Activated T-cell treated with anti-CD3 and anti-CD28 coated beads, Interleukin-2, amount 50 U/mL, for 72 hours (primary cell): ENCODE results near the gene OR6Q1. TPM values are rescaled to one million over a fixed set of nuclear protein-coding genes. Genes with fewer than 3 reads are reported as not detected.
"Not testable (repeated sequence)": the region's sequence is repeated elsewhere in the genome, so short reads cannot be mapped to it uniquely, and the experiment has no call there.

ENCODE experiments used
- ATAC-seq, 2 donors: fragments of 150-1000 bp; cut with Tn5 transposase; replicated peaks in 1 of 2; 2 replicates each; pipeline ENCODE4 v1.10.0; 2021; ENCODE audit warnings: moderate library complexity in 2 of 2, mild to moderate bottlenecking in 1 of 2
- DNase-seq, 2 donors: peaks; one replicate each; pipeline ENCODE4 v3.0.0; 2021 to 2022; ENCODE audit warnings: mixed read lengths in 1 of 2
- H3K27ac Mint-ChIP-seq: one replicate; pipeline ENCODE4 v1.8.0; 2022; ENCODE audit warnings: mild to moderate bottlenecking, moderate library complexity, mixed read lengths
- H3K27me3 Mint-ChIP-seq: one replicate; pipeline ENCODE4 v1.8.0; 2022; ENCODE audit warnings: low read depth, mixed read lengths
- H3K36me3 Mint-ChIP-seq, 2 donors: one replicate each; pipeline ENCODE4 v1.8.0; 2022; ENCODE audit warnings: mixed read lengths in 2 of 2, mild to moderate bottlenecking in 1 of 2; ENCODE audit not compliant: insufficient read depth in 2 of 2
- H3K4me1 Mint-ChIP-seq: one replicate; pipeline ENCODE4 v1.8.0; 2022; ENCODE audit warnings: low read depth, mixed read lengths
- H3K4me3 Mint-ChIP-seq, 2 donors: one replicate each; pipeline ENCODE4 v1.8.0; 2022; ENCODE audit warnings: mild to moderate bottlenecking in 2 of 2, mixed read lengths in 2 of 2, moderate library complexity in 2 of 2
- H3K9me3 Mint-ChIP-seq, 2 donors: one replicate each; pipeline ENCODE4 v1.8.0; 2022; ENCODE audit warnings: mixed read lengths in 2 of 2
- total RNA-seq, 2 donors: library from RNA; stranded (reverse); gene quantifications; one replicate each; pipeline ENCODE4 v1.2.3, GENCODE V29; 2022

Gene OR6Q1
- not detected for total RNA-seq

- Mint-ChIP-seq H3K27ac (no peak within 1 kb of the TSS), H3K4me1 (no peaks in the 10 kb centered on the region), H3K9me3 (no peaks in the 10 kb centered on the region), H3K4me3 (no peak within 1 kb of the TSS), H3K36me3 (no peaks in the 10 kb centered on the region), H3K27me3 (peaks cover 6% of the 10 kb centered on the region)
- ATAC-seq, result no peak
- no peak for DNase-seq
Observed at GRCh38 chr11:58030653-58031052, at the start of gene OR6Q1. OR6Q1 (plus strand) TSS chr11:58030953; CDS start chr11:58030953, 0 bp downstream.

GRCh38 chr11:57981536-57981935, 49.2 kb upstream of the OR6Q1 start:
- peaks cover 5% of the 10 kb centered on the region for H3K27me3 Mint-ChIP-seq
- ATAC-seq (no peak), DNase-seq (no peak)
- no peak overlapping the region for H3K4me3 Mint-ChIP-seq
- H3K4me1 Mint-ChIP-seq, result no peaks in the 10 kb centered on the region
- H3K36me3 Mint-ChIP-seq, result no peaks in the 10 kb centered on the region
- H3K27ac Mint-ChIP-seq, result no peak overlapping the region
- H3K9me3 Mint-ChIP-seq, result no peaks in the 10 kb centered on the region

GRCh38 chr11:57982776-57983175, 48.0 kb upstream of the OR6Q1 start:
- Mint-ChIP-seq H3K27me3 (peaks cover 5% of the 10 kb centered on the region), H3K4me1 (no peaks in the 10 kb centered on the region), H3K27ac (no peak overlapping the region), H3K36me3 (no peaks in the 10 kb centered on the region), H3K9me3 (no peaks in the 10 kb centered on the region), H3K4me3 (no peak overlapping the region)
- ATAC-seq, result no peak
- DNase-seq, result no peak

GRCh38 chr11:57983191-57983590, 47.6 kb upstream of the OR6Q1 start:
- no peaks in the 10 kb centered on the region for H3K4me1 Mint-ChIP-seq
- DNase-seq, result no peak
- H3K4me3 Mint-ChIP-seq, result no peak overlapping the region
- peaks cover 5% of the 10 kb centered on the region for H3K27me3 Mint-ChIP-seq
- H3K36me3 Mint-ChIP-seq, result no peaks in the 10 kb centered on the region
- no peak for ATAC-seq
- H3K27ac Mint-ChIP-seq, result no peak overlapping the region
- H3K9me3 Mint-ChIP-seq, result no peaks in the 10 kb centered on the region

GRCh38 chr11:57999523-57999922, 31.2 kb upstream of the OR6Q1 start:
- H3K27ac Mint-ChIP-seq, H3K4me3 Mint-ChIP-seq, DNase-seq, ATAC-seq, H3K4me1 Mint-ChIP-seq, H3K9me3 Mint-ChIP-seq, H3K27me3 Mint-ChIP-seq, H3K36me3 Mint-ChIP-seq: not testable (repeated sequence)

- not testable (repeated sequence) for H3K4me3 Mint-ChIP-seq, ATAC-seq
Observed at GRCh38 chr11:58000021-58000420, 30.7 kb upstream of the OR6Q1 start.

GRCh38 chr11:58000699-58001098, 30.1 kb upstream of the OR6Q1 start:
- DNase-seq (no peak), ATAC-seq (no peak)
- Mint-ChIP-seq H3K36me3 (no peaks in the 10 kb centered on the region), H3K27ac (no peak overlapping the region), H3K4me1 (no peaks in the 10 kb centered on the region), H3K27me3 (peaks cover 12% of the 10 kb centered on the region), H3K9me3 (no peaks in the 10 kb centered on the region), H3K4me3 (no peak overlapping the region)

More at GRCh38 chr11:58000021-58000420, 30.7 kb upstream of the OR6Q1 start:
- DNase-seq, H3K9me3 Mint-ChIP-seq, H3K27me3 Mint-ChIP-seq, H3K4me1 Mint-ChIP-seq, H3K27ac Mint-ChIP-seq, H3K36me3 Mint-ChIP-seq: not testable (repeated sequence)

GRCh38 chr11:58003036-58003435, 27.7 kb upstream of the OR6Q1 start:
- no peak overlapping the region for H3K4me3 Mint-ChIP-seq
- no peak for ATAC-seq

GRCh38 chr11:58003591-58003990, 27.2 kb upstream of the OR6Q1 start:
- no peak overlapping the region for H3K4me3 Mint-ChIP-seq
- no peak overlapping the region for H3K27ac Mint-ChIP-seq
- H3K9me3 Mint-ChIP-seq, result no peaks in the 10 kb centered on the region
- ATAC-seq (no peak), DNase-seq (no peak)
- no peaks in the 10 kb centered on the region for H3K36me3 Mint-ChIP-seq
- H3K27me3 Mint-ChIP-seq, result peaks cover 17% of the 10 kb centered on the region
- H3K4me1 Mint-ChIP-seq, result no peaks in the 10 kb centered on the region

More at GRCh38 chr11:58003036-58003435, 27.7 kb upstream of the OR6Q1 start:
- Mint-ChIP-seq H3K9me3 (no peaks in the 10 kb centered on the region), H3K36me3 (no peaks in the 10 kb centered on the region), H3K27ac (no peak overlapping the region), H3K27me3 (peaks cover 17% of the 10 kb centered on the region), H3K4me1 (no peaks in the 10 kb centered on the region)
- DNase-seq, result no peak

- peaks cover 17% of the 10 kb centered on the region for H3K27me3 Mint-ChIP-seq
- H3K36me3 Mint-ChIP-seq, result no peaks in the 10 kb centered on the region
- H3K27ac Mint-ChIP-seq, result no peak overlapping the region
- H3K4me1 Mint-ChIP-seq, result no peaks in the 10 kb centered on the region
- DNase-seq (no peak), ATAC-seq (no peak)
- H3K9me3 Mint-ChIP-seq, result no peaks in the 10 kb centered on the region
- no peak overlapping the region for H3K4me3 Mint-ChIP-seq
Observed at GRCh38 chr11:58004664-58005063, 26.1 kb upstream of the OR6Q1 start.

GRCh38 chr11:58006940-58007339, 23.8 kb upstream of the OR6Q1 start:
- no peaks in the 10 kb centered on the region for H3K4me1 Mint-ChIP-seq
- no peaks in the 10 kb centered on the region for H3K9me3 Mint-ChIP-seq
- DNase-seq (no peak), ATAC-seq (no peak)
- H3K36me3 Mint-ChIP-seq, result no peaks in the 10 kb centered on the region
- peaks cover 17% of the 10 kb centered on the region for H3K27me3 Mint-ChIP-seq
- H3K4me3 Mint-ChIP-seq, result no peak overlapping the region
- H3K27ac Mint-ChIP-seq, result no peak overlapping the region

GRCh38 chr11:58011771-58012170, 19.0 kb upstream of the OR6Q1 start:
- no peak overlapping the region for H3K4me3 Mint-ChIP-seq
- H3K4me1 Mint-ChIP-seq, result no peaks in the 10 kb centered on the region
- DNase-seq (no peak), ATAC-seq (no peak)
- peaks cover 0 to 2% of the 10 kb centered on the region in 2 donors for H3K9me3 Mint-ChIP-seq
- peaks cover 10% of the 10 kb centered on the region for H3K27me3 Mint-ChIP-seq
- peak overlapping the region; percentile 70 for H3K27ac Mint-ChIP-seq
- no peaks in the 10 kb centered on the region for H3K36me3 Mint-ChIP-seq

- no peak for ATAC-seq
Observed at GRCh38 chr11:58023435-58023931, 7.3 kb upstream of the OR6Q1 start, which contains the start of gene OR9Q1. OR9Q1 (plus strand) TSS chr11:58023881; CDS start chr11:58179445, 155,564 bp downstream.

GRCh38 chr11:58024601-58025091, 6.1 kb upstream of the OR6Q1 start:
- H3K4me3 Mint-ChIP-seq, result no peak overlapping the region

More at GRCh38 chr11:58023435-58023931, 7.3 kb upstream of the OR6Q1 start, which contains the start of gene OR9Q1:
- no peak for DNase-seq
- no peak within 1 kb of the TSS for H3K4me3 Mint-ChIP-seq
- no peaks in the 10 kb centered on the region for H3K27me3 Mint-ChIP-seq
- no peaks in the 10 kb centered on the region for H3K36me3 Mint-ChIP-seq
- no peaks in the 10 kb centered on the region for H3K4me1 Mint-ChIP-seq
- no peaks in the 10 kb centered on the region for H3K9me3 Mint-ChIP-seq
- H3K27ac Mint-ChIP-seq, result no peak within 1 kb of the TSS

More at GRCh38 chr11:58024601-58025091, 6.1 kb upstream of the OR6Q1 start:
- DNase-seq, result no peak
- ATAC-seq, result no peak
- Mint-ChIP-seq H3K27ac (no peak overlapping the region), H3K36me3 (no peaks in the 10 kb centered on the region), H3K4me1 (no peaks in the 10 kb centered on the region), H3K9me3 (no peaks in the 10 kb centered on the region), H3K27me3 (no peaks in the 10 kb centered on the region)
